Measurements from ENCODE around the gene MYO5B.

DNA sequence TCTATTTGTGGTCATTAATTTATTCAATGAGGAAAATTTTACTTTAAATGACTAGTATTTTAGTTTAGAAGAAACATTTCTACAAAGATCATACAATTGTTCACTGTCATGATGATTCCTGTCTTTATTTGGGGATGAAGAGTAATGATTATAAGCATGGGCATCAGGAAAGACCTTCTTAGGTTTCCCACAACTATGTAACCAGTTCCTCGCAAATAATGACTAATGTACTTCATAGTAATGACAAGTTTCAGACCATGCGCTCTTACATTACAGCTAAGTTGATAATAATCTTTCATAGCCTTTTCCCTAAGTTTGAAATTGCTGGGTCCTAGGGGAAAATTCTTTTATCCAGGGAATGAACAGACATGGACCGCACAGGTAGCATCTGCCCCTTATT lies 90.5 kb downstream of the MYO5B start:
- TF ChIP-seq CTCF (IDR thresholded peaks at IDR 0.05; ENCODE audit: low read depth, low read length) (no peak), POLR2A (IDR thresholded peaks at IDR 0.05; ENCODE audit: extremely low read depth, insufficient read length) (no peak)
- TF ChIP-seq, protein P1, sequence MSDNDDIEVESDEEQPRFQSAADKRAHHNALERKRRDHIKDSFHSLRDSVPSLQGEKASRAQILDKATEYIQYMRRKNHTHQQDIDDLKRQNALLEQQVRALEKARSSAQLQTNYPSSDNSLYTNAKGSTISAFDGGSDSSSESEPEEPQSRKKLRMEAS (IDR thresholded peaks at IDR 0.05; ENCODE audit: low read depth, low read length) = no peak

Data from NB4 (cell line).